ENCODE data around the gene LRRK1.

The LRRK1 gene

GRCh38 chr15:101051291-101052030, 132.3 kb downstream of the LRRK1 start:
- no peak for TF ChIP-seq CTCF (IDR thresholded peaks at IDR 0.05)

GRCh38 chr15:101052031-101052620, 133.0 kb downstream of the LRRK1 start:
- no peak for TF ChIP-seq CTCF (IDR thresholded peaks at IDR 0.05)

- no peak for TF ChIP-seq CTCF (IDR thresholded peaks at IDR 0.05)
Measured at GRCh38 chr15:101052681-101053121, 133.5 kb downstream of the LRRK1 start.

- no peak for TF ChIP-seq CTCF (IDR thresholded peaks at IDR 0.05)
Measured at GRCh38 chr15:101053261-101053660, 134.1 kb downstream of the LRRK1 start.

GRCh38 chr15:101054116-101054515, 135.0 kb downstream of the LRRK1 start:
- TF ChIP-seq CTCF (IDR thresholded peaks at IDR 0.05), result no peak

GRCh38 chr15:101054991-101055390, 135.8 kb downstream of the LRRK1 start:
- TF ChIP-seq CTCF (IDR thresholded peaks at IDR 0.05), result no peak

GRCh38 chr15:101055411-101055810, 136.3 kb downstream of the LRRK1 start:
- TF ChIP-seq CTCF (IDR thresholded peaks at IDR 0.05), result no peak
